Liver (tissue), 3 donors: ENCODE measurements around the gene UPF1.

Source experiments
- FOXA1 ChIP-seq: IDR thresholded peaks from 2 replicates; pipeline ENCODE4 v1.6.1; 2016; ENCODE audit warnings: antibody characterized with exemption
- GABPA ChIP-seq, 2 donors: IDR thresholded peaks in 1 of 2; conservative IDR thresholded peaks in 1 of 2; 2 replicates each; pipeline ENCODE4 v1.6.1; 2016; ENCODE audit warnings: antibody characterized with exemption in 2 of 2, mild to moderate bottlenecking in 1 of 2, moderate library complexity in 1 of 2
- RAD21 ChIP-seq, 2 donors: IDR thresholded peaks; 2 replicates each; pipeline ENCODE4 v1.6.1; 2016; ENCODE audit warnings: antibody characterized with exemption in 2 of 2, mild to moderate bottlenecking in 2 of 2
- SP1 ChIP-seq: IDR thresholded peaks from 2 replicates; pipeline ENCODE4 v1.6.1; 2018; ENCODE audit warnings: antibody characterized with exemption, mild to moderate bottlenecking
- TAF1 ChIP-seq: conservative IDR thresholded peaks from 2 replicates; pipeline ENCODE4 v1.6.1; 2016; ENCODE audit warnings: antibody characterized with exemption, mild to moderate bottlenecking
- TF ChIP-seq, protein P1 (sequence below): fragments of 150-350 bp; IDR thresholded peaks from 2 replicates; pipeline ENCODE4 v1.5.1; 2017; ENCODE audit warnings: improper control_type of control experiment, low read depth, low read length; ENCODE audit not compliant: missing input control
- TF ChIP-seq, protein P2 (sequence below): IDR thresholded peaks from 2 replicates; pipeline ENCODE4 v1.6.1; 2016; ENCODE audit warnings: antibody characterized with exemption
- donor health status: healthy.
- donor health status: healthy.

DNA sequence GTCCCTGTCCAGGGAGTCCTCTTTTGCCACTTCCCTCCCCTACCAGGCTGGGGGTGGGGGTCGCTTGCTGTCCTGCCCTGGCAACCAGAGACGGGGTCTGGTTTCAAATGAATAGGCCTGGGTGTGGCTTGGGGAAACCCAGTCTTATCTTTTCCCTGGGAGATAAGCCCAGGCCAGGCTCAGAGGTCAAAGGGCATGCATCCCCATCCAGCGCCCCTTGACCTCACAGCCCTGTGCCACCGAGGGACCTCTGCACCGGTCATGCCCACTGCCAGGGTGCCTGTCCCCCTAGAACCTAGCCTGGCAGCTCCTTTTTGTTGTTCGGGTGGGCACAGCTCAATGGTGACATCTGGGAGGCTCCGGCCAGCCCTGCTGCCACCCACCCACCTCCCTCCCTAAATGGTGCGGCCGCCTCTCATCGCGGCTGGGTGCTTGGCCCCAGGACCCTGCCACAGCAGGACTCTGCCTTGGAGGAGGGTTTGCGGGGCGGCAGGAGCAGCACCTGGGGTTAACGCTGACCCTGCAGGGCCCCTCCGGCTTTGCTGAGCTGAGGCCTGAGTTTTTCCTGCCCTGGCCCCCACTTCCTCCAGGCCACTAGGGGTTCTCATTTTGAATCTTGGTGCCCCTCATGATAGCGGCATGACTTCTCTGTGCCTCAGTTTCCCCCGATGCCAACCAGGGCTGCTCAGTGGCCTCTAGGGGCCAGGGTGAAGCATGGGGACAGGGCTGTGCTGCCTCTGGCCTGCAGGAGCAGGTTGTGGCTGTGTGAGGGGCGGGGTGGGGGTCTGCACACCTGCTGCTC is 67.0 kb downstream of the UPF1 start:
- TF ChIP-seq, protein P1, sequence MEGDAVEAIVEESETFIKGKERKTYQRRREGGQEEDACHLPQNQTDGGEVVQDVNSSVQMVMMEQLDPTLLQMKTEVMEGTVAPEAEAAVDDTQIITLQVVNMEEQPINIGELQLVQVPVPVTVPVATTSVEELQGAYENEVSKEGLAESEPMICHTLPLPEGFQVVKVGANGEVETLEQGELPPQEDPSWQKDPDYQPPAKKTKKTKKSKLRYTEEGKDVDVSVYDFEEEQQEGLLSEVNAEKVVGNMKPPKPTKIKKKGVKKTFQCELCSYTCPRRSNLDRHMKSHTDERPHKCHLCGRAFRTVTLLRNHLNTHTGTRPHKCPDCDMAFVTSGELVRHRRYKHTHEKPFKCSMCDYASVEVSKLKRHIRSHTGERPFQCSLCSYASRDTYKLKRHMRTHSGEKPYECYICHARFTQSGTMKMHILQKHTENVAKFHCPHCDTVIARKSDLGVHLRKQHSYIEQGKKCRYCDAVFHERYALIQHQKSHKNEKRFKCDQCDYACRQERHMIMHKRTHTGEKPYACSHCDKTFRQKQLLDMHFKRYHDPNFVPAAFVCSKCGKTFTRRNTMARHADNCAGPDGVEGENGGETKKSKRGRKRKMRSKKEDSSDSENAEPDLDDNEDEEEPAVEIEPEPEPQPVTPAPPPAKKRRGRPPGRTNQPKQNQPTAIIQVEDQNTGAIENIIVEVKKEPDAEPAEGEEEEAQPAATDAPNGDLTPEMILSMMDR: no peak
- TF ChIP-seq GABPA (IDR thresholded peaks at IDR 0.05 in 1 of 2, conservative IDR thresholded peaks at IDR 0.05 in 1 of 2) (no peak), TAF1 (no peak), SP1 (no peak), FOXA1 (no peak), RAD21 (IDR thresholded peaks at IDR 0.05) (no peak)
- TF ChIP-seq, protein P2, sequence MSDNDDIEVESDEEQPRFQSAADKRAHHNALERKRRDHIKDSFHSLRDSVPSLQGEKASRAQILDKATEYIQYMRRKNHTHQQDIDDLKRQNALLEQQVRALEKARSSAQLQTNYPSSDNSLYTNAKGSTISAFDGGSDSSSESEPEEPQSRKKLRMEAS: no peak
